A673 (cell line): ENCODE data around the gene SPATA46.

Experiments used
- CTCF ChIP-seq: fragments of 300-800, 200-600 bp; sonication (generic); conservative IDR thresholded peaks from 2 replicates; pipeline ENCODE4 v1.5.1; 2017; ENCODE audit warnings: low read depth, mild to moderate bottlenecking, antibody characterized with exemption, low read length, moderate library complexity, mixed read lengths
- EZH2 ChIP-seq: fragments of 200-600 bp; sonication (generic); IDR thresholded peaks from 2 replicates; pipeline ENCODE4 v1.6.1; 2017; ENCODE audit warnings: borderline replicate concordance, low read depth, mild to moderate bottlenecking, mixed read lengths, antibody characterized with exemption, low read length; ENCODE audit not compliant: poor library complexity, severe bottlenecking

- TF ChIP-seq CTCF: no peak
- no peak for TF ChIP-seq EZH2
Measured at GRCh38 chr1:162405800-162406199, 29.1 kb upstream of the SPATA46 start.
